HG03457 (cell line): ENCODE data around the gene GFRA1.

ENCODE experiments used
- ATAC-seq: cut with Tn5 transposase; IDR thresholded peaks from one replicate; pipeline ENCODE4 v1.9.1; 2021; ENCODE audit warnings: moderate number of reproducible peaks; ENCODE audit not compliant: unreplicated experiment

The GFRA1 gene

GRCh38 chr10:116201670-116202430 lies 71.2 kb downstream of the GFRA1 start:
- no peak for ATAC-seq

- ATAC-seq = no peak
Measured at GRCh38 chr10:116201011-116201410, 72.0 kb downstream of the GFRA1 start.

- no peak for ATAC-seq
Measured at GRCh38 chr10:116198676-116199035, 74.3 kb downstream of the GFRA1 start.

- no peak for ATAC-seq
Measured at GRCh38 chr10:116197946-116198675, 74.9 kb downstream of the GFRA1 start.

- no peak for ATAC-seq
Measured at GRCh38 chr10:116195583-116195982, 77.4 kb downstream of the GFRA1 start.

GRCh38 chr10:116195039-116195438 lies 78.0 kb downstream of the GFRA1 start:
- no peak for ATAC-seq

- ATAC-seq = no peak
Measured at GRCh38 chr10:116194061-116194460, 78.9 kb downstream of the GFRA1 start.

GRCh38 chr10:116190883-116191282 lies 82.1 kb downstream of the GFRA1 start:
- ATAC-seq = no peak

- no peak for ATAC-seq
Measured at GRCh38 chr10:116186273-116186672, 86.7 kb downstream of the GFRA1 start.

- no peak for ATAC-seq
Measured at GRCh38 chr10:116185199-116185867, 87.7 kb downstream of the GFRA1 start.

GRCh38 chr10:116184512-116184794 lies 88.6 kb downstream of the GFRA1 start:
- no peak for ATAC-seq

GRCh38 chr10:116183733-116184511 lies 89.1 kb downstream of the GFRA1 start:
- ATAC-seq = no peak

- ATAC-seq = no peak
Measured at GRCh38 chr10:116182426-116182825, 90.6 kb downstream of the GFRA1 start.

GRCh38 chr10:116178086-116178605 lies 94.9 kb downstream of the GFRA1 start:
- no peak for ATAC-seq

GRCh38 chr10:116175231-116175630 lies 97.8 kb downstream of the GFRA1 start:
- no peak for ATAC-seq

GRCh38 chr10:116171505-116171904 lies 101.5 kb downstream of the GFRA1 start:
- ATAC-seq = no peak

GRCh38 chr10:116170815-116171250 lies 102.2 kb downstream of the GFRA1 start:
- ATAC-seq = no peak

GRCh38 chr10:116169782-116170445 lies 103.1 kb downstream of the GFRA1 start:
- no peak for ATAC-seq

GRCh38 chr10:116168745-116169144 lies 104.3 kb downstream of the GFRA1 start:
- no peak for ATAC-seq

GRCh38 chr10:116168329-116168728 lies 104.7 kb downstream of the GFRA1 start:
- ATAC-seq = no peak
